Measurements from ENCODE around the gene NOS1AP.

Gene NOS1AP

DNA sequence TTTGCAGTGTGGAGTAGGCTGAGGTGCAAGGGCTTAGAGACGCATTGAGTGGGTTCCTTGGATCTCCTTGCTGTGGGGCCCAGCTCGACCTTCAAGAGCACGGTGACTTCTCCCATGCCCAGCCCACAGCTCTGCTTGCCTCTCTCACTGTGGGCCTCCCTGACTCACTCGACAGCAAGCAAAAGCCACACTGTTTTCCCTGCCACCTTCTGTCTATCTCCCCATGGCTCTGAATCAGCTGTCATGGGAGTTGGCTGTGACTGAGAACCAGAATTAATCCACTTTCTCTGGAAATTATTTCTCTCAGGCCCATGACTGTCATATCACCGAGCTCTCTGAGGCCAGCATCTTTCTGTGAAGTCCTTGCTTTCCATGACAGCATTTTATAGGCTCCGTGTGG is 140.7 kb downstream of the NOS1AP start:
- H3K4me1 ChIP-seq (ENCODE audit: insufficient read depth, low read length) = peaks cover 35% of the 10 kb centered on the region
- H3K9ac ChIP-seq (ENCODE audit: low read depth, low read length) = no peak overlapping the region
- no peak overlapping the region for H3K4me3 ChIP-seq (ENCODE audit: low read length)
- no peaks in the 10 kb centered on the region for H3K9me3 ChIP-seq (ENCODE audit: insufficient read depth, low read depth, low read length)
- H3K27ac ChIP-seq (ENCODE audit: low read depth, low read length) = no peak overlapping the region
- 78% methylated on average over 6 of the region's 6 CpGs for WGBS
- no peaks in the 10 kb centered on the region for H3K36me3 ChIP-seq (ENCODE audit: insufficient read depth, low read length)
- no peaks in the 10 kb centered on the region for H3K27me3 ChIP-seq (ENCODE audit: insufficient read depth, low read length)

DNA sequence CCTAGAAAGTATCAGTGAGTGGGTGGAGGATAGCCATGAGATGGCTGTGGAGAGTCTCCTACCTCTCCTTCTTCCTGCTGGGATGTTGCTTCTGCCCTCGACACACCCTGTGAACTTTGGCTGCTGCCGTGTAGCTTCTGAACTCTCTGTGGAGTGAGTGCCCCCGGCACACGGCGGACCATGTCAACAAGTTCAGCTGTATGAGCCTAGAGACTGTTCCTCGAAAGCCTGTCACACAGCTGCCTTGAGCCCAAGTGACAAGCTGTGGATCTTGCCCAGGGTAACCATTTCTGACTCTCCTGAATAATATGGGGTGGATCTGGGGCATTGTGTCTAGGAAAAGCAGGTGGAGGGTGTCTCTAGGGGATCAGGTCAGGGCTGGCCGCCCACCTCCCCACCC is 143.2 kb downstream of the NOS1AP start:
- no peak overlapping the region for H3K4me3 ChIP-seq (ENCODE audit: low read length)
- no peak overlapping the region for H3K27ac ChIP-seq (ENCODE audit: low read depth, low read length)
- no peaks in the 10 kb centered on the region for H3K36me3 ChIP-seq (ENCODE audit: insufficient read depth, low read length)
- 86% methylated on average over 7 of the region's 7 CpGs for WGBS
- H3K27me3 ChIP-seq (ENCODE audit: insufficient read depth, low read length) = no peaks in the 10 kb centered on the region
- no peaks in the 10 kb centered on the region for H3K9me3 ChIP-seq (ENCODE audit: insufficient read depth, low read depth, low read length)
- H3K9ac ChIP-seq (ENCODE audit: low read depth, low read length) = no peak overlapping the region
- H3K4me1 ChIP-seq (ENCODE audit: insufficient read depth, low read length) = peaks cover 41% of the 10 kb centered on the region

DNA sequence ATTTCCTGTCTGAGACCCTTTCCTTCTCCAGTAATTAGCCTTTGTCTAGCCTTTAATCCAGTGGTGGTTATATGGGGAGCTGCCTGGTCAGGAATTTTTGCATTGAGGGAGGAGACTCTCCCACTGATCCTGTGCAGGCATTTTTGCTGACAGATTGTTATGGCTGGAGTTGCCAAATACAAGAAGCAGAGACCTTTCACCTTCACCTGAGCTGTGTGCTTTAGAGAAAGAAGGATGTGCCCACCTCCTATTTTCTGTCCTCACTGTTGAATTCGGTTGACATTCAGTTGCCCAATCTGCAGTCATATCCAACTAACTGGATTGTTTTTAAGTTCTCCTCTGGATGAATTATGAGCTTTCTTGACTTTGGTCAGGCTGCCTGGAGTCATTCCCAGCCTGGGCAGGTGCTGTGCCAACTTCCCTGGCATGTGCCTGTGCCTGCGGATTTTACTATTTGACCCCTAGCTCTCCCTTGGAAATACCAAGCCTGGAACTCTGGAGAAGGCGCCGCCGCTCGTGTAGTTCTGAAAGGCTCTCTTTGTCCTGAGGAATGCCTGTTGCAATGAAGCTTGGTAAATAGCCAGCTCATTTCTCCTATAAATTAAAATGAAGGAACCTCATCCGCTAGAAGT is 143.9 kb downstream of the NOS1AP start:
- Histone ChIP-seq H3K36me3 (ENCODE audit: insufficient read depth, low read length) (no peaks in the 10 kb centered on the region), H3K9me3 (ENCODE audit: insufficient read depth, low read depth, low read length) (no peaks in the 10 kb centered on the region), H3K4me3 (ENCODE audit: low read length) (no peak overlapping the region), H3K27me3 (ENCODE audit: insufficient read depth, low read length) (no peaks in the 10 kb centered on the region), H3K9ac (ENCODE audit: low read depth, low read length) (no peak overlapping the region), H3K4me1 (ENCODE audit: insufficient read depth, low read length) (peaks cover 48% of the 10 kb centered on the region), H3K27ac (ENCODE audit: low read depth, low read length) (no peak overlapping the region)
- WGBS = 73% methylated on average over 7 of the region's 7 CpGs

DNA sequence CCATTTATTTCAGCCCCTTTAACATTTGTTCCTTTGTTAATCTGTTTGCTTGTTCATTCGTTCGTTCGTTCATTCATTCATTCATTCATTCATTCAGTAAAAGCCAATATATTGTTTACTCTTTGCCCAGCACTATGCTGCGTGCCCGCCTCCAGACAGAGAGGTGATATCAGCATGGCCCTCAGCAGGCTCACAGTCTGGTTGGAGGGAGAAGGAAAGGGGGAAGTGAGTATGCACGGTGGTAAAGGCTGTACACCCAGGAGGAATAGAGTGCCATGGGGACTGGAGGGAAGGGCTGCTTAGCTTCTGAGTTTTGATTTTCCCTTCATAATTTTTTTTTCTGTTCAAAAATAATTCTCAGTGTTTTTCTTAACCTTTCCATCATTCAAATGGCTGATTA is 144.7 kb downstream of the NOS1AP start:
- Histone ChIP-seq H3K9ac (ENCODE audit: low read depth, low read length) (no peak overlapping the region), H3K4me1 (ENCODE audit: insufficient read depth, low read length) (peaks cover 56% of the 10 kb centered on the region), H3K27ac (ENCODE audit: low read depth, low read length) (no peak overlapping the region), H3K4me3 (ENCODE audit: low read length) (no peak overlapping the region), H3K36me3 (ENCODE audit: insufficient read depth, low read length) (no peaks in the 10 kb centered on the region), H3K9me3 (ENCODE audit: insufficient read depth, low read depth, low read length) (no peaks in the 10 kb centered on the region), H3K27me3 (ENCODE audit: insufficient read depth, low read length) (no peaks in the 10 kb centered on the region)
- WGBS = 91% methylated on average over 6 of the region's 6 CpGs

DNA sequence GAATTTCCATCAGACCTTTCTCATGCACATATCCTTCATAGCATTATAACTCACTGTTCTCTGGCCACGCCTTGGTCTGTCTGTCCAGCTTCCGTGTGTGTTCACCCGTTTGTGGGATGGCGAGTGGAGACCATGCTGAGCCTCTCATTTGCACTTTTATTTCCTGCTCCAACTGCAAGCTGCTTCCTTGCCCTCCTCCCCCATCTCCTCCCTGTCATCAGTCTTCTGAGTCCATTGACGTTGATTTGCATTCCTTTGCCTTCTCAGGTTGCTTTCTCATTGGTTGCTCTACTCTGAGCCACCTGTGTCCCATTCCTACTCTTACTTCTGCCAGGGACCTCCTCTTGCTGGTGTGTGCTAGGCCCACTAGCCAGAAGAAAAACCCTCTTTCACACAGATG is 146.4 kb downstream of the NOS1AP start:
- Histone ChIP-seq H3K9me3 (ENCODE audit: insufficient read depth, low read depth, low read length) (no peaks in the 10 kb centered on the region), H3K9ac (ENCODE audit: low read depth, low read length) (no peak overlapping the region), H3K27me3 (ENCODE audit: insufficient read depth, low read length) (no peaks in the 10 kb centered on the region), H3K36me3 (ENCODE audit: insufficient read depth, low read length) (no peaks in the 10 kb centered on the region), H3K27ac (ENCODE audit: low read depth, low read length) (no peak overlapping the region; the same call in 1 of the 2 replicates), H3K4me3 (ENCODE audit: low read length) (no peak overlapping the region), H3K4me1 (ENCODE audit: insufficient read depth, low read length) (peaks cover 71% of the 10 kb centered on the region)
- WGBS = 26% methylated on average over 5 of the region's 5 CpGs

DNA sequence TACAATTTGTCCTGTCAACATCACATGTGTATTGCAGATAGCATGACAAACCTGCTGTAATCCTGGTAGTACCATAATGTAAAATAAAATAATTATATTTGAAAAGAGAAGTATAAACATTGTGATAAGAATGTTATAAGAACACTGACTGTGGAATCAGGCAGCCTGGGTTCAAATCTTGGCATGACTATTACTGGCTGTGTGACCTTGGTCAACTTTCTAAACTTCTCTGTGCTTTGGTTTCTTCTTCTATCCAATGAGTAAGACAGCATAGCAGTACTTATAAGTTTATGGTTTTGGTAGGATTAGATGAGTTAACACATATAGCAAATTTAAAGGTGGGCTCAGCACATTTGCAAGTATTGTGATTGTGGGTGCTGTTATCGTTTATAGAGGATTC is 147.1 kb downstream of the NOS1AP start:
- Histone ChIP-seq H3K27ac (ENCODE audit: low read depth, low read length) (no peak overlapping the region), H3K9ac (ENCODE audit: low read depth, low read length) (no peak overlapping the region), H3K9me3 (ENCODE audit: insufficient read depth, low read depth, low read length) (no peaks in the 10 kb centered on the region), H3K36me3 (ENCODE audit: insufficient read depth, low read length) (no peaks in the 10 kb centered on the region), H3K27me3 (ENCODE audit: insufficient read depth, low read length) (no peaks in the 10 kb centered on the region), H3K4me3 (ENCODE audit: low read length) (no peak overlapping the region), H3K4me1 (ENCODE audit: insufficient read depth, low read length) (peaks cover 70% of the 10 kb centered on the region)
- WGBS = 100% methylated on average over 1 of the region's 1 CpG

DNA sequence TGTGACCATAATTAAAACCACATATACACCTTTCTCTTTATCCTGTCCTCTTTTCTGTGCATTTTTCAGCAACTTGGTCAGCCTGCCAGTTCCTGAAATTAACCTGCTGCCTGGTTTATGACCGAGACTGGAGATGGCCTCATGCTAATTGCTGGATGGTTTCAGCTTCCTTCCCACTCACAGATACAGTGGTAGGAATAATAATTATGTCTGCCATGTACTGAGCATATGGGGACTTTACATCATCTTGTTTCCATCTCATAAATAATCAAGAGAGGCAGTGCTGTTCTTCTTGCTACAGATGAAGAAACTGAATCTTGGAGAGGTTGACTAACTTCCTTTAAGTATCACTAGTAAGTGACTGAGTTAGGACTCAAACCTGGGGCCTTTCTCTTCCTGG is 148.2 kb downstream of the NOS1AP start:
- Histone ChIP-seq H3K27ac (ENCODE audit: low read depth, low read length) (no peak overlapping the region), H3K36me3 (ENCODE audit: insufficient read depth, low read length) (no peaks in the 10 kb centered on the region), H3K4me3 (ENCODE audit: low read length) (no peak overlapping the region), H3K9ac (ENCODE audit: low read depth, low read length) (no peak overlapping the region), H3K27me3 (ENCODE audit: insufficient read depth, low read length) (no peaks in the 10 kb centered on the region), H3K9me3 (ENCODE audit: insufficient read depth, low read depth, low read length) (no peaks in the 10 kb centered on the region), H3K4me1 (ENCODE audit: insufficient read depth, low read length) (peaks cover 76% of the 10 kb centered on the region)
- 89% methylated on average over 1 of the region's 1 CpG for WGBS

DNA sequence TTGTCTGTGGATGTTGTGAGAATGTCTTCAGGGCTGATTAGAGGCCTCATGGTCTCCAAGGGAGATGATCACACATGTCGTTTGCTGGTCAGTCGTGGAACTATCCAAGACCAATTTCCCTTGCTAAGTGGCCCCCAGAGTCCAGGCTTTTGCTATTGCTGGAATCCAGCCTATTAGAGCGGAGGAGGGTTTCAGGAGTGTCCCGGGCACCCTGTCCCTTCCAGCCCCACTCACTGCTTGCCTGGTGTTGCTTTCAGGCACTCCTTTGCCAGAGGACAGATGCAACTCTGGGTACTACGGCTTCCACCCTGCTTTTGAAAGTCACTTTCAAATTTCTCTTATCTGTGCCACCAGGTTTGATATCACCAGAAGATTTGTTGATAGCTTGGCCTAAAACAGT is 149.1 kb downstream of the NOS1AP start:
- 79% methylated on average over 5 of the region's 5 CpGs for WGBS
- no peak overlapping the region for H3K27ac ChIP-seq (ENCODE audit: low read depth, low read length)
- H3K36me3 ChIP-seq (ENCODE audit: insufficient read depth, low read length) = no peaks in the 10 kb centered on the region
- peaks cover 78% of the 10 kb centered on the region for H3K4me1 ChIP-seq (ENCODE audit: insufficient read depth, low read length)
- no peak overlapping the region for H3K9ac ChIP-seq (ENCODE audit: low read depth, low read length)
- no peak overlapping the region for H3K4me3 ChIP-seq (ENCODE audit: low read length)
- no peaks in the 10 kb centered on the region for H3K27me3 ChIP-seq (ENCODE audit: insufficient read depth, low read length)
- H3K9me3 ChIP-seq (ENCODE audit: insufficient read depth, low read depth, low read length) = no peaks in the 10 kb centered on the region

DNA sequence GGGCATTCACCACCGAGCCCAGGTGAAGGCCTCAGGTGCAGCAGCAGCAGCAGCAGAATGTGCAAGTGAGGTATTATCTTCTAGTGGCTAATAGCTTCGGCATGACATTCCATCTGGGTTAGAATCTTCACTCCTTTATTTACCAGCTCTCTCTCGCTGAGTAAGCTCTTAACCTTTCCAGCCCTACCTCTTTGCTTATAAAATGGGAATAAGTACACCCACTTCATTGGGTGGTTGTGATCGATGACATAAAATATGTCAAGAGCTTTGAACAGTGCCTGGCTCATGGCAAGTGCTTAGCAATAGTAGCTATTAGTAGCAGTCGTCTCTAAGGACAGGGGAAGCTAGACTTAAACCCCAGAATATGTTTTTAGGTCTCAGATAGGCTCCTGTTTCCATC is 149.5 kb downstream of the NOS1AP start:
- peaks cover 78% of the 10 kb centered on the region for H3K4me1 ChIP-seq (ENCODE audit: insufficient read depth, low read length)
- no peaks in the 10 kb centered on the region for H3K36me3 ChIP-seq (ENCODE audit: insufficient read depth, low read length)
- H3K27ac ChIP-seq (ENCODE audit: low read depth, low read length) = no peak overlapping the region
- no peak overlapping the region for H3K4me3 ChIP-seq (ENCODE audit: low read length)
- H3K27me3 ChIP-seq (ENCODE audit: insufficient read depth, low read length) = no peaks in the 10 kb centered on the region
- WGBS = 78% methylated on average over 5 of the region's 5 CpGs
- no peak overlapping the region for H3K9ac ChIP-seq (ENCODE audit: low read depth, low read length)
- H3K9me3 ChIP-seq (ENCODE audit: insufficient read depth, low read depth, low read length) = no peaks in the 10 kb centered on the region

DNA sequence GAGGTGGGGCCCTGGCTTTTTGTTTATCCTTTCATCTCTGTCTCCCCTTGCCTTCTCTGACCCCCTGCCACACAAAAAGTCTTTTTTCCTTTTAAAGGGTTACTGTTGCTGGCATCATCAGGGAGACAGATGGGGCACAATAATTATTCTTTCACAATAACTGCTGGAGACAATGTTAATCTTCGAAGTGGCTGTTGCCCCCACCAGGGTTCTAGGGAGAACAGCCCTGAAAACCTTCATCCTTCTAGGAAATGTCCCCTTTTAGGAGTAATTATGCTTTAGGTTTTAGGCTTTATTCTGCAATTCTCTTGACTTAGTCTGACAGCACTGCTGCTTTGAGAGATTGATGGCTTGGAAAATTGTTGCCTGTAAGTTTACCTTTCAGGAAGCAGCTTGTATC is 150.0 kb downstream of the NOS1AP start:
- Histone ChIP-seq H3K27ac (ENCODE audit: low read depth, low read length) (no peak overlapping the region), H3K9me3 (ENCODE audit: insufficient read depth, low read depth, low read length) (no peaks in the 10 kb centered on the region), H3K4me1 (ENCODE audit: insufficient read depth, low read length) (peaks cover 83% of the 10 kb centered on the region)

DNA sequence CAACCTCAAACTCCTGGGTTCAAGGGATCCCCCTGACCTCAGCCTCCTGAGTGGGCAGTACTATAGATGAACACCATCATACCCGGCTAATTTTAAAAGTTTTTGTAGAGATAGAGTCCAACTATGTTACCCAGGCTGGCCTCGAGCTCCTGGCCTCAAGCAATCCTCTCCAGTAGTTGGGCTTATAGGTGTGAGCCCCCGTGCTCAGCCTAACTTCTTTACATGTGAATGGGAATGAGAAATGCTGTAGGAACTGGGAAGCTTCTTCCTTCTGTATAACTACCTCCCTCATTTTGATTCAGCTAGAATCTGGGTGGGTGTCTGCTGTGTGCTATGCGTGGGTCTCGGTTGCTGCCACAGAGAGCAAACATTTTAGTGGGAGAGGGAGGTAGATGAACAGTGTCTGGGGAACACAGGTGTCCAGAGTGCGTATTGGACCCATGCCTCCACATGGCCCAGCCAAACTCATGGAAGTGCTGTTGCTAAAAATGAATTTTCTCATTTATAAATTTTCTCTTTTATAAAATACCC is 150.6 kb downstream of the NOS1AP start:
- Histone ChIP-seq H3K27ac (ENCODE audit: low read depth, low read length) (no peak overlapping the region), H3K4me3 (ENCODE audit: low read length) (no peak overlapping the region), H3K27me3 (ENCODE audit: insufficient read depth, low read length) (no peaks in the 10 kb centered on the region), H3K36me3 (ENCODE audit: insufficient read depth, low read length) (no peaks in the 10 kb centered on the region), H3K9ac (ENCODE audit: low read depth, low read length) (no peak overlapping the region), H3K9me3 (ENCODE audit: insufficient read depth, low read depth, low read length) (no peaks in the 10 kb centered on the region), H3K4me1 (ENCODE audit: insufficient read depth, low read length) (peaks cover 84% of the 10 kb centered on the region)
- 61% methylated on average over 6 of the region's 6 CpGs for WGBS

More for the DNA sequence above, 150.0 kb downstream of the NOS1AP start:
- Histone ChIP-seq H3K9ac (ENCODE audit: low read depth, low read length) (no peak overlapping the region), H3K4me3 (ENCODE audit: low read length) (no peak overlapping the region), H3K36me3 (ENCODE audit: insufficient read depth, low read length) (no peaks in the 10 kb centered on the region), H3K27me3 (ENCODE audit: insufficient read depth, low read length) (no peaks in the 10 kb centered on the region)
- 89% methylated on average over 1 of the region's 1 CpG for WGBS

DNA sequence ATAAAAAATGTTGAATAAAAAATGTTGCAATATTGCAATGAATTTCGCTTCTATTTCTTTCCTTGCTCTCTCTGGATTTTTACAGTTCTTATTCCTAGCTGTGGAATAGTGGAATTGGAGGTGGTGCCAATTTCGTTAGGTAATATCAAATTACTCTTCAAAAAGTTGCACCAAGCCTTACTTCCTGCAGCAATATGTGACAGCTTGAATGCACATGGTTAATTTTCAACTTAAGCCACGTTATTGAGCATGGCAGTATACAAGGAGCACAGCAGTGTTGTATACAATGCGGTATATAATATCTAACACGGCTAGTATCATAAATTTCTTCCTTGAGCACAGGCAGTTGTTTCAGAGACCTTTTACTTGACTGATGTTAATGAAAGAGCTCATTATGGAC is 152.5 kb downstream of the NOS1AP start:
- Histone ChIP-seq H3K4me1 (ENCODE audit: insufficient read depth, low read length) (peaks cover 78% of the 10 kb centered on the region), H3K9ac (ENCODE audit: low read depth, low read length) (no peak overlapping the region), H3K36me3 (ENCODE audit: insufficient read depth, low read length) (no peaks in the 10 kb centered on the region), H3K9me3 (ENCODE audit: insufficient read depth, low read depth, low read length) (no peaks in the 10 kb centered on the region), H3K27me3 (ENCODE audit: insufficient read depth, low read length) (no peaks in the 10 kb centered on the region), H3K4me3 (ENCODE audit: low read length) (no peak overlapping the region), H3K27ac (ENCODE audit: low read depth, low read length) (no peak overlapping the region)
- WGBS = 79% methylated on average over 4 of the region's 5 CpGs

Data from HUES64 (cell line).